ENCODE measurements around the gene CKLF.

DNA sequence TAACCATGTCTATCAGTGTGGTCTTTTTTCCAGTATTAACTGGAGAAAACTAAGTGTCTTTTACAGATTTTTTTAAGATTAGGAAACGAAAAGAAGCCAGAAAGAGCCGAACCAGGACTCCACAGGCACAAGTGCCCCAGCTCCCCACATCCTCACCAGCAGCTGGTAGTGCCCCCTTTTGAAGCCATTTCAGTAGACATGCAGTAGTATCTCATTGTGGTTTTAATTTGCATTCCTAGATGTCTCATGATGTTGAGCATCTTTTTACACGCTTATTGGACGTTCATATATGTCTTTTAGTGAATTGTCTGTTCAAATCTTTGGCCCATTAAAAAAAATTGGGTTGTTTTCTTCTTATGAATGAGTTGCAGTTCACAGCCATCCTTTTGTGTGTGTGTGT is 47.4 kb downstream of the CKLF start:
- TF ChIP-seq POLR2A (IDR thresholded peaks at IDR 0.05; ENCODE audit: low read depth, low read length), result no peak
- TF ChIP-seq POLR2AphosphoS5 (IDR thresholded peaks at IDR 0.05; ENCODE audit: low read depth, low read length), result no peak
- no peak for TF ChIP-seq TAF1 (IDR thresholded peaks at IDR 0.05; ENCODE audit: low read depth, low read length)
- TF ChIP-seq SPI1 (IDR thresholded peaks at IDR 0.05; ENCODE audit: low read depth, low read length), result no peak
